Muscle layer of colon (tissue), 2 donors: Measurements from ENCODE around the gene KRTAP5-10.
"Not testable (repeated sequence)": the region's sequence is repeated elsewhere in the genome, so short reads cannot be mapped to it uniquely, and the experiment has no call there.

Experiments used
- H3K27ac ChIP-seq: one replicate; pipeline ENCODE4 v1.7.0; 2013; ENCODE audit warnings: low read depth, mild to moderate bottlenecking, low read length, moderate library complexity
- H3K27me3 ChIP-seq, 2 donors: one replicate each; pipeline ENCODE4 v1.7.0; 2013; ENCODE audit warnings: low read length in 2 of 2, mild to moderate bottlenecking in 2 of 2; ENCODE audit not compliant: insufficient read depth in 2 of 2, control insufficient read depth in 1 of 2
- H3K36me3 ChIP-seq: one replicate; pipeline ENCODE4 v1.7.0; 2013; ENCODE audit warnings: mild to moderate bottlenecking, low read length; ENCODE audit not compliant: insufficient read depth
- H3K4me1 ChIP-seq: one replicate; pipeline ENCODE4 v1.7.0; 2013; ENCODE audit warnings: mild to moderate bottlenecking, low read length; ENCODE audit not compliant: insufficient read depth
- H3K4me3 ChIP-seq, 2 donors: one replicate each; pipeline ENCODE4 v1.7.0; 2013; ENCODE audit warnings: low read length in 2 of 2, low read depth in 1 of 2, mild to moderate bottlenecking in 1 of 2, moderate library complexity in 1 of 2
- H3K9ac ChIP-seq: one replicate; pipeline ENCODE4 v1.7.0; 2013; ENCODE audit warnings: low read length
- H3K9me3 ChIP-seq: one replicate; pipeline ENCODE4 v1.7.0; 2013; ENCODE audit warnings: mild to moderate bottlenecking, low read length
- donor health status: abdominal sarcoma.
- donor health status: Adenocarcinoma of cecum.

KRTAP5-10 gene

DNA sequence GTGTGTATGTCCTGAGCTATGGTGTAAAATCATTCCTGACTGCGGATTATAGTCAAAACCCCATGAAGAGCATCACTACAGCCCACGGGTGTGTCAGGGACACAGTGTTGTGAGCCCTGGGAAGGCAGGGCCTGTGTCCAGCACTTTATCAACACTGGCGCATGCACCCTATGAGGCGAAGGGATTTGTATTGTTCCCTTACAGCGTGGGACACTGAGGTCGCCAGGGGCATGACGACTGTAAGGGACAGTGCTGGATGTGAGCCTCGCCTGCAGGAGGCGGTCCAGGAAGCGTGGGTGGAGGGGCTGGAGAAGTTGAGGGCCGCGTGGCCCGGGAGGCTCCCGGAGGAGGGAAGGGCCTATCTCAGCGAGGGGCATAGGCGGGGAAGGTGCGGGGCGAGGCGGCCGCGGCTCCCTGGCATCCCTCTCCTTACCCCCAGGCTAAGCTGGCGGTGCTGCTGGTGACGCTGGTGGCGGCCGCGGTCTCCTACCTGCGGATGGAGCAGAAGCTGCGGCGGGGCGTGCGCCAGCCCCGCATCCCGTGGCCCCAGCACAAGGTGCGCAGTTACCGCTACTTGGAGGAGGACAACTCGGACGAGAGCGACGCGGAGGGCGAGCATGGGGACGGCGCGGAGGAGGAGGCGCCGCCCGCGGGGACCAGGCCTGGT lies 41.6 kb downstream of the KRTAP5-10 start:
- peaks cover 0 to 15% of the 10 kb centered on the region in 2 donors for H3K27me3 ChIP-seq

DNA sequence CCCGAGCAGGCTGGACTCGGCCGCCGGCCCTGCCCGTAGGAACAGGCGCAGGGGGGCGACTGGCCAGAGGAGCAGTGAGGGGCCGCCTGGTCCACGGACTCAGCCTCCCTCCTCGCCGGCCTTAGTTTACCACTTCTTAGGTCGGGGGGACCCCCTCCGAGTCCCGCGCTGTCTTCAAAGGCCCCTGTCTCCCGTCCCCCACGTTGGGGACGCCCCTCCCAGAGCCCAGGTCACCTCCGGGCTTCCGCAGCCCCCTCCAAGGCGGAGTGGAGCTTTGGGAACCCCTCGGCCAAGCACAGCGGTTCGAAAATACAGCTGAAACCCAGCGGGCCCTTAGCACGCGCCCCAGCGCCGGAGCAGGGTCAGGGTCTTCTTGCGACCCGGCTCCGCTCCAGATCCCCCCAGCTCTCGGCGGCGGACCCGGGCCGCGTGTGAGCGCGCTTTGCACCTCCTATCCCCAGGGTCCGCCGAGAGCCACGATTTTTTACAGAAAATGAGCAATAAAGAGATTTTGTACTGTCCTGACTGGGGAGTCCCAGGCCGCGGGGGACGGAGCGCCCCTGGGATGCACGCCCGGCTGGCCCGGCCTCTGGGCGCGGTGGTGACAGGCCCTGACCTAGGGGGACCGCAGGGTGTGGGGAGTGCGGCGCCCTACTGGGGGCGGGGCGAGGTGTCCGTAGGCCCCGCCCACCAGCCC lies 42.3 kb downstream of the KRTAP5-10 start:
- H3K27ac ChIP-seq, H3K36me3 ChIP-seq, H3K9me3 ChIP-seq, H3K9ac ChIP-seq, H3K4me3 ChIP-seq, H3K4me1 ChIP-seq: not testable (repeated sequence)
- peaks cover 0 to 15% of the 10 kb centered on the region in 2 donors for H3K27me3 ChIP-seq

More for the DNA sequence above, 41.6 kb downstream of the KRTAP5-10 start:
- H3K27ac ChIP-seq, H3K4me1 ChIP-seq, H3K9ac ChIP-seq, H3K36me3 ChIP-seq, H3K9me3 ChIP-seq, H3K4me3 ChIP-seq: not testable (repeated sequence)

DNA sequence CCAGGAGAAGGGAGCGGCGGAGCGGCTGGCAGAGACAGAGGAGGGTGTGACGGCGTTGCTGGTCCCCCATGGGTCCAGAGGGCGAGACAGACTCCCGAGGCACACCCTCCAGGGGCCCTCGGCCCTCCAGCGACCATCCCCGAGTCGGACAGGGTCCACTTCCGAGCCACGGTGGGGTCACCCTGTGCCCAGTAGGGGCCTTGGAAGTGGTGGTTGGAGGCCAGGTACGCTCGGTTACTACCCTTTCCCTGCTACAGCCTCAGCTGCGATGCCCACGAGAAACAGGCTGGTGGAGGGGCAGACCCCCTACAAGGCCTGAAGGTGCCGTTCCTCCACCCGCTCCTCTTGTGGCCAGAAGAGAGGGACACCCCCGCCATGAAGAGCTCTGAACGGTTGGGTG lies 42.9 kb downstream of the KRTAP5-10 start:
- not testable (repeated sequence) for H3K27ac ChIP-seq, H3K36me3 ChIP-seq, H3K9ac ChIP-seq, H3K9me3 ChIP-seq, H3K4me3 ChIP-seq, H3K4me1 ChIP-seq
- H3K27me3 ChIP-seq = peaks cover 0 to 15% of the 10 kb centered on the region in 2 donors

DNA sequence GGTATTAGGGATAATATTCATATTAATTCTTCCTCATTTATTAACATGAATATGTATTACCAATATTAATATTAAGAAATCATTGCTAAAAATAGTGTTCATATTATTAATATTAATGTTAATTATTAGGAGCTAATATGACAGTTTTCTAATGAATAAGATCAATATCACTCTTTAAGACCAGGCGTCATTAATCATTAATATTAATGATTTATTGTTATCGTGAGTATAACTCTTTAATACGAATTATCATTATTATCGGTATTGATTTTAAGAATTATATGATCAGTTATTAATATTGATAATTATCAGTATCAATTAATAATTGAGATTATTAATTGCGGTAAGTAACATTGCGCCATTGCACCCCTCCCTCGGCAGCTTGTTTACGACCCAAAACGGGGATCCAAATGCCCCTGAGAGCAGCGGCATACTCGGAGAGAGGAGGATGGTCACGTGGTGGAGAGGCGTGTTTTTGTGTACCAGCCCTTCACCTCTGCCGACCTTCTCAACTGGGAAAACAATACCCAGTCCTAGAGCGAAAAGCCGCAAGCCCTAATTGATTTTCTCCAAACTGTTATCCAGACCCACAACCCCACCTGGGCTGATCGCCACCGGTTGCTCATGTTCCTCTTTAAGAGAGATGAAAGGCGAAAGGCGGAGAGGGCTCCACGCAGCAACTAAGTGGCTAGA lies 46.0 kb downstream of the KRTAP5-10 start:
- not testable (repeated sequence) for H3K4me3 ChIP-seq, H3K9ac ChIP-seq, H3K4me1 ChIP-seq, H3K27ac ChIP-seq, H3K9me3 ChIP-seq, H3K36me3 ChIP-seq
- H3K27me3 ChIP-seq = peaks cover 0 to 15% of the 10 kb centered on the region in 2 donors

- H3K36me3 ChIP-seq, H3K27me3 ChIP-seq, H3K27ac ChIP-seq, H3K9me3 ChIP-seq, H3K4me3 ChIP-seq, H3K4me1 ChIP-seq, H3K9ac ChIP-seq: not testable (repeated sequence)
These were observed 48.6 kb downstream of the KRTAP5-10 start for GRCh38 chr11:71613931-71614330.

GRCh38 chr11:71614366-71614917 lies 49.1 kb downstream of the KRTAP5-10 start:
- H3K9me3 ChIP-seq, H3K4me1 ChIP-seq, H3K4me3 ChIP-seq, H3K27me3 ChIP-seq, H3K27ac ChIP-seq, H3K36me3 ChIP-seq, H3K9ac ChIP-seq: not testable (repeated sequence)

DNA sequence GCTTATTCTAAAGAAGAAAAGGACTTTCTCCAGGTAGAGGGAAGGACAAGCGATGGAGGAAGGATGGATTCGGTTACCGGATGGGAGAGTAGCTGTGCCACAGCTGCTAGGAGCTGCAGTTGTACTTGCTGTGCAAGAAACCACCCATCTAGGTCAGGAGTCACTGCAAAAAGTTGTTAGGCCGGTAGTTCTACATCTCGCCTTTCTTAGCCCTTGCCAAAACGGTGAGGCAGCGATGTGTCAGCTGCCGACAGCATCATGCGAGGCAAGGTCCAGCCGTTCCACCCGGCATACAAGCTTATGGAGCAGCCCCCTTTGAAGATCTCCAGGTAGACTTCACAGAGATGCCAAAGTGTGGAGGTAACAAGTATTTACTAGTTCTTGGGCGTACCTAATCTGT lies 49.6 kb downstream of the KRTAP5-10 start:
- H3K27ac ChIP-seq, H3K27me3 ChIP-seq, H3K9me3 ChIP-seq, H3K4me3 ChIP-seq, H3K9ac ChIP-seq, H3K36me3 ChIP-seq, H3K4me1 ChIP-seq: not testable (repeated sequence)
